Vagina (tissue), 2 donors: ENCODE results near the gene C2orf49.

Source experiments
- CTCF ChIP-seq, 3 experiments: fragments of 450-650 bp in 2 of 3; fragments of 200-600 bp in 1 of 3; sonication (generic) in 1 of 3; IDR thresholded peaks; one replicate each; pipeline ENCODE4 v1.5.1; 2017 to 2019; ENCODE audit warnings: antibody characterized with exemption in 3 of 3, mild to moderate bottlenecking in 2 of 3, moderate library complexity in 2 of 3
- POLR2A ChIP-seq, 2 donors: fragments of 450-650 bp; IDR thresholded peaks; one replicate each; pipeline ENCODE4 v1.6.1; 2017; ENCODE audit warnings: antibody characterized with exemption in 2 of 2, mild to moderate bottlenecking in 2 of 2, moderate library complexity in 2 of 2
- POLR2AphosphoS5 ChIP-seq, 2 donors: sonication (generic); formaldehyde crosslinking; IDR thresholded peaks; one replicate each; pipeline ENCODE4 v1.9.0; 2017; ENCODE audit warnings: antibody characterized with exemption in 2 of 2, mild to moderate bottlenecking in 2 of 2, low read depth in 1 of 2; ENCODE audit not compliant: insufficient read depth in 1 of 2

GRCh38 chr2:105391058-105391627 is 53.8 kb downstream of the C2orf49 start:
- no peak for TF ChIP-seq POLR2A (IDR thresholded peaks at IDR 0.05)
- TF ChIP-seq CTCF (IDR thresholded peaks at IDR 0.05) = no peak
- no peak for TF ChIP-seq POLR2AphosphoS5 (IDR thresholded peaks at IDR 0.05; ENCODE audit: insufficient read depth in 1 of 2, low read depth in 1 of 2)
